ENCODE results near the gene FNDC8.
"Not testable (repeated sequence)": the region's sequence is repeated elsewhere in the genome, so short reads cannot be mapped to it uniquely, and the experiment has no call there.

The FNDC8 gene

DNA sequence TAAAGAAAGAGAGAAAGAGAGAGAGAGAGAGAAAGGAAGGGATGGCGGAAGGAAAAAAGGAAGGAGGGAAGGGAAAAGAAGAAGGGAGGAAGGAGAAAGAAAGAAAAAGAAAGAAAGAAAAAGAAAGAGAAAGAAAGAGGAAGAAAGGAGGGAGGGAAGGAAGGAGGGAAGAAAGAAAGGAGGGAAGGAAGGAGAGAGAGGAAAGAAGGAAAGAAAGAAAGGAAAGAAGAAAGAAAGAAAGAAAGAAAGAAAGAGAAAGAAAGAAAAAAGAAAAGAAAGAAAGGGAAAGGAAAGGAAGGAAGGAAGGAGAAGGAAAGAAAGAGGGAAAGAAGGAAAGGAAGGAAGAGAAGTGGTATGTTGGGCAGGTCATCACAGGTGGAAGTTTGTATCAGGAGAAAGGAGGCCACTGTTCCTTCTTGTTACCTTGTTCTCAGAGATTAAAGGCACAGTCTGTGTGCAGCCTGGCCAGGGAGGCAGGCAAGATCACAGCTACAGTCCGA is 53.5 kb downstream of the FNDC8 start:
- no peak for DNase-seq

DNA sequence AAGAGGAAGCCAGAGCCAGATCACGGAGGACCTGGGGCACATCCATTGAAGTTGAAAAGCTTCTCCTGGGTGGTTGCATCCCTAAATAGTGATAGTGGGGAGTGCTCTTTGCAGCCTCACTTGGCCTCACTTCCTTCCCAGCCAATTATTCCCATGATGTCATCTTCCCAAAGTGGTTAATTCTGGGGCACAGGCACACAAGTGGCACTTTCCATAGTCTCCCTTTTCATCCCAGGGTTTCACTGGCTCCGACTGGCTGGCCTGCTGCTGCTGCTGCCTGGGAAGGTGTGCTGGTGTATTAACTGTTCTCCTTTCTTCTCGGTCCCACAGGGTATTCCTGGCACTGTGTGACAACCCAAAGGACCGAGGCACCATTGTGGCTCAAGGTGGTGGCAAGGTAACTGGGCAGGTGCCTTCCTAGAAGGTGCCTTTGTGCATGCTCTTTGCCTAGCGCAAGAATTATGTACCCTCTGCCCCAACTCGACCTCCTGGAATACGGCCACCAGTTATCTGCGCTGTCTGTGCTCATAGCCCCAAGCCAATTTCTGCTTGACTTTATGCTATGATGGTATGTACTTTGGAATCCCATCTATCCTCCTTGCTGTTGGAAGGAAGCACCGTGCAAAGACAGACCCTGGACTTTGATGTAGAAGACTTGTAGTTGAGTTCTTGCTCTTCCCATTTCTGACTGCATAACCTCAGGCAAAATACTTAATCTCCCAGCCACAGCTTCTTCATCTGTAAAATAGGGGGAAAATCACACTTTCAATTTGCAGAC is 54.4 kb downstream of the FNDC8 start:
- DNase-seq: no peak

DNA sequence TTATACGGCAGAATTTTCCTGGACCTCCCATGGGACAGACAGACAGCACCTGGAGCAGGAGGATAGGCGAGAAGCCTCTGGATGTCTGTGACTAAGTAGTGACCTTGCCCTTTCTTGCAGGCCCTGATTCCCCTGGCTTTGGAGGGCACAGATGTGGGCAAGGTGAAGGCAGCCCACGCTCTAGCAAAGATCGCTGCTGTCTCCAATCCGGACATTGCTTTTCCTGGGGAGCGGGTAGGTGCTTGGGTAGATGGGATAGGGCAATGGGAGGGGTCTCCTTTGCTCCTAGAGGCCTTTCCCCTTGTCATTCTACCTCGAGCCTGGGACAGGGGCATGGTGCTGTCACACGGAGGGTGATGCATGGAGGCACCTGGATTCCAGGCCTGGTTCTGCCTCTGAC is 55.5 kb downstream of the FNDC8 start:
- no peak for DNase-seq

DNA sequence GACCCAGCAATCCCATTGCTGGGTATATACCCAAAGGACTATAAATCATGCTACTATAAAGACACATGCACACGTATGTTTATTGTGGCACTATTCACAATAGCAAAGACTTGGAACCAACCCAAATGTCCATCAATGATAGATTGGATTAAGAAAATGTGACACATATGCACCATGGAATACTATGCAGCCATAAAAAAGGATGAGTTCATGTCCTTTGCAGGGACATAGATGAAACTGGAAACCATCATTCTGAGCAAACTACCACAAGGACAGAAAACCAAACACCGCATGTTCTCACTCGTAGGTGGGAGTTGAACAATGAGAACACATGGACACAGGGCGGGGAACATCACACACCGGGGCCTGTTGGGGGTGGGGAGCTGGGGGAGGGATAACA is 58.0 kb downstream of the FNDC8 start:
- DNase-seq: not testable (repeated sequence)

All from inflammatory macrophage treated with lipopolysaccharide for 1 hour (primary cell).